ENCODE data around the gene TMEM132C.
A peak's percentile ranks its signal among the peaks of the same experiment; 100 is the strongest.

Gene TMEM132C

GRCh38 chr12:128365032-128365431 is 98.1 kb downstream of the TMEM132C start:
- H3K4me3 ChIP-seq (ENCODE audit: control insufficient read depth in 1 of 7, extremely low read depth in 1 of 7, insufficient read depth in 4 of 7, low read depth in 2 of 7, low read length in 6 of 7) = no peak overlapping the region
- ChIA-PET POLR2A (no interaction called here), CTCF (no interaction called here)
- H3K9me3 ChIP-seq (ENCODE audit: control extremely low read depth in 1 of 5, control insufficient read depth in 4 of 5, insufficient read depth in 2 of 5, low read depth in 1 of 5, low read length in 4 of 5) = no peaks in the 10 kb centered on the region
- peaks cover 0 to 36% (median 18%) of the 10 kb centered on the region in 5 experiments for H3K27me3 ChIP-seq (replicated peaks in 2 of 5; ENCODE audit: control insufficient read depth in 4 of 5, insufficient read depth in 5 of 5, low read length in 4 of 5)
- H3K36me3 ChIP-seq (ENCODE audit: control insufficient read depth in 4 of 4, insufficient read depth in 4 of 4, low read length in 3 of 4) = no peaks in the 10 kb centered on the region
- WGBS (ENCODE audit: insufficient coverage) = 47% methylated on average over 4 of the region's 6 CpGs
- DNase-seq = no peak
- no peak overlapping the region for H3K27ac ChIP-seq (ENCODE audit: insufficient read depth in 1 of 2, low read depth in 1 of 2, low read length in 2 of 2, poor library complexity in 1 of 2, severe bottlenecking in 2 of 2)
- peaks cover 0 to 2% (median 0%) of the 10 kb centered on the region in 4 experiments for H3K4me1 ChIP-seq (ENCODE audit: control extremely low read depth in 1 of 4, control insufficient read depth in 4 of 4, insufficient read depth in 4 of 4, low read length in 3 of 4)

GRCh38 chr12:128365651-128366231 is 98.8 kb downstream of the TMEM132C start:
- peaks cover 0 to 2% (median 0%) of the 10 kb centered on the region in 4 experiments for H3K4me1 ChIP-seq (ENCODE audit: control extremely low read depth in 1 of 4, control insufficient read depth in 4 of 4, insufficient read depth in 4 of 4, low read length in 3 of 4)
- H3K4me3 ChIP-seq (ENCODE audit: control insufficient read depth in 1 of 7, extremely low read depth in 1 of 7, insufficient read depth in 4 of 7, low read depth in 2 of 7, low read length in 6 of 7) = peak overlapping the region in 1 of 7 experiments; percentile 15
- no peak overlapping the region for H3K27ac ChIP-seq (ENCODE audit: insufficient read depth in 1 of 2, low read depth in 1 of 2, low read length in 2 of 2, poor library complexity in 1 of 2, severe bottlenecking in 2 of 2)
- ChIA-PET POLR2A (no interaction called here), CTCF (no interaction called here)
- DNase-seq = no peak
- WGBS (ENCODE audit: insufficient coverage) = 3% methylated on average over 19 of the region's 26 CpGs
- no peaks in the 10 kb centered on the region for H3K9me3 ChIP-seq (ENCODE audit: control extremely low read depth in 1 of 5, control insufficient read depth in 4 of 5, insufficient read depth in 2 of 5, low read depth in 1 of 5, low read length in 4 of 5)
- H3K36me3 ChIP-seq (ENCODE audit: control insufficient read depth in 4 of 4, insufficient read depth in 4 of 4, low read length in 3 of 4) = no peaks in the 10 kb centered on the region
- peaks cover 0 to 36% (median 18%) of the 10 kb centered on the region in 5 experiments for H3K27me3 ChIP-seq (replicated peaks in 2 of 5; ENCODE audit: control insufficient read depth in 4 of 5, insufficient read depth in 5 of 5, low read length in 4 of 5)

GRCh38 chr12:128367961-128368360 is 101.0 kb downstream of the TMEM132C start:
- H3K4me3 ChIP-seq (ENCODE audit: control insufficient read depth in 1 of 7, extremely low read depth in 1 of 7, insufficient read depth in 4 of 7, low read depth in 2 of 7, low read length in 6 of 7) = no peak overlapping the region
- ChIA-PET POLR2A (no interaction called here), CTCF (no interaction called here)
- 96% methylated on average over 7 of the region's 7 CpGs for WGBS (ENCODE audit: insufficient coverage)
- DNase-seq = no peak
- peaks cover 0 to 36% (median 20%) of the 10 kb centered on the region in 5 experiments for H3K27me3 ChIP-seq (replicated peaks in 2 of 5; ENCODE audit: control insufficient read depth in 4 of 5, insufficient read depth in 5 of 5, low read length in 4 of 5)
- H3K4me1 ChIP-seq (ENCODE audit: control extremely low read depth in 1 of 4, control insufficient read depth in 4 of 4, insufficient read depth in 4 of 4, low read length in 3 of 4) = peaks cover 0 to 2% (median 0%) of the 10 kb centered on the region in 4 experiments
- no peaks in the 10 kb centered on the region for H3K9me3 ChIP-seq (ENCODE audit: control extremely low read depth in 1 of 5, control insufficient read depth in 4 of 5, insufficient read depth in 2 of 5, low read depth in 1 of 5, low read length in 4 of 5)
- H3K36me3 ChIP-seq (ENCODE audit: control insufficient read depth in 4 of 4, insufficient read depth in 4 of 4, low read length in 3 of 4) = no peaks in the 10 kb centered on the region
- H3K27ac ChIP-seq (ENCODE audit: insufficient read depth in 1 of 2, low read depth in 1 of 2, low read length in 2 of 2, poor library complexity in 1 of 2, severe bottlenecking in 2 of 2) = no peak overlapping the region

- peak overlapping the region in 1 of 7 experiments; percentile 0 for H3K4me3 ChIP-seq (ENCODE audit: control insufficient read depth in 1 of 7, extremely low read depth in 1 of 7, insufficient read depth in 4 of 7, low read depth in 2 of 7, low read length in 6 of 7)
- POLR2A ChIA-PET = no interaction called here
- 21% methylated on average over 11 of the region's 12 CpGs for WGBS (ENCODE audit: insufficient coverage)
Measured at GRCh38 chr12:128381541-128381940, 114.6 kb downstream of the TMEM132C start.

DNA sequence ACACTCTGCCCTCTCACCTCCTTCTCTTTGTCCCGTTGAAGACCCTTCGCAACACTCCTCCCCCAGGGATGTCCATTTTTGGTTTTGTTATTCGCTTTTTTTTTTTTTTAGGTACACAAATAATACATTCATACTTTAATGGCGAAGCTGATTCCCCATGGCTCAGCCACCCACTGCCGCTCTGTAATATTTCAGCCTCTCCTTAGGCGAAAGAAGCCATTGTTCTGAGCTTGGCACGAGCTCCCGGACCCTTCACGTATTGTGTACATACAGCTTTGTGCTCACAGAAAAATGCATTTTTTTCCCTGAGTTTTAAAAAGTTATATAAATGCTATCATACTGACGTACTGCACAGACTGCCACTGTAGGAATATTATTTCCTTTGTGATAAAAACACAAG is 115.0 kb downstream of the TMEM132C start:
- no peak overlapping the region for H3K27ac ChIP-seq (ENCODE audit: insufficient read depth in 1 of 2, low read depth in 1 of 2, low read length in 2 of 2, poor library complexity in 1 of 2, severe bottlenecking in 2 of 2)
- H3K27me3 ChIP-seq (replicated peaks in 2 of 5; ENCODE audit: control insufficient read depth in 4 of 5, insufficient read depth in 5 of 5, low read length in 4 of 5) = peaks cover 0 to 28% (median 14%) of the 10 kb centered on the region in 5 experiments
- WGBS (ENCODE audit: insufficient coverage) = 44% methylated on average over 6 of the region's 10 CpGs
- no peaks in the 10 kb centered on the region for H3K36me3 ChIP-seq (ENCODE audit: control insufficient read depth in 4 of 4, insufficient read depth in 4 of 4, low read length in 3 of 4)
- DNase-seq = no peak
- ChIA-PET CTCF (no interaction called here), POLR2A (no interaction called here)
- no peaks in the 10 kb centered on the region for H3K4me1 ChIP-seq (ENCODE audit: control extremely low read depth in 1 of 4, control insufficient read depth in 4 of 4, insufficient read depth in 4 of 4, low read length in 3 of 4)
- no peaks in the 10 kb centered on the region for H3K9me3 ChIP-seq (ENCODE audit: control extremely low read depth in 1 of 5, control insufficient read depth in 4 of 5, insufficient read depth in 2 of 5, low read depth in 1 of 5, low read length in 4 of 5)
- peak overlapping the region in 1 of 7 experiments; percentile 0 for H3K4me3 ChIP-seq (ENCODE audit: control insufficient read depth in 1 of 7, extremely low read depth in 1 of 7, insufficient read depth in 4 of 7, low read depth in 2 of 7, low read length in 6 of 7)

More at GRCh38 chr12:128381541-128381940, 114.6 kb downstream of the TMEM132C start:
- no peaks in the 10 kb centered on the region for H3K36me3 ChIP-seq (ENCODE audit: control insufficient read depth in 4 of 4, insufficient read depth in 4 of 4, low read length in 3 of 4)
- H3K27me3 ChIP-seq (replicated peaks in 2 of 5; ENCODE audit: control insufficient read depth in 4 of 5, insufficient read depth in 5 of 5, low read length in 4 of 5) = peaks cover 0 to 28% (median 14%) of the 10 kb centered on the region in 5 experiments
- H3K4me1 ChIP-seq (ENCODE audit: control extremely low read depth in 1 of 4, control insufficient read depth in 4 of 4, insufficient read depth in 4 of 4, low read length in 3 of 4) = no peaks in the 10 kb centered on the region
- H3K9me3 ChIP-seq (ENCODE audit: control extremely low read depth in 1 of 5, control insufficient read depth in 4 of 5, insufficient read depth in 2 of 5, low read depth in 1 of 5, low read length in 4 of 5) = no peaks in the 10 kb centered on the region
- CTCF ChIA-PET = no interaction called here
- no peak overlapping the region for H3K27ac ChIP-seq (ENCODE audit: insufficient read depth in 1 of 2, low read depth in 1 of 2, low read length in 2 of 2, poor library complexity in 1 of 2, severe bottlenecking in 2 of 2)
- DNase-seq = no peak

DNA sequence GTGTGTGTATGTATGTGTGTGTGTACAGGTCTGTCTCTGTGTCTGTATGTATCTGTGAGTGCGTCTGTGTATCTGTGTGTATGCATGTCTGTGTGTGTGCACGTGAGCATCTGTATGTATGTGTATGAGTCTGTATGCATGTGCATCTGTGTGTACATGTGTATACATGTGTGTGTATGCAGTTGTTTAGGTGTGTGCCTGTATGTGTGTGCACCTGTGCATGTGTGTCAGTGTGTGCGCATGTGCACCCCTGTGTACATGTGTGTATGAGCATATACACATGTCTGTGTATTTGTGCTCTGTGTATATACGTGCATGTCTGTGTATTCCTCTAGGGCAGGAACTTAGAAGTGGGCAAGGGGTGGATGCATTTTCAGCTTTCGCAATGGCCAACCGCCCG is 116.0 kb downstream of the TMEM132C start:
- Histone ChIP-seq H3K9me3 (ENCODE audit: control extremely low read depth in 1 of 5, control insufficient read depth in 4 of 5, insufficient read depth in 2 of 5, low read depth in 1 of 5, low read length in 4 of 5) (no peaks in the 10 kb centered on the region), H3K36me3 (ENCODE audit: control insufficient read depth in 4 of 4, insufficient read depth in 4 of 4, low read length in 3 of 4) (no peaks in the 10 kb centered on the region), H3K4me1 (ENCODE audit: control extremely low read depth in 1 of 4, control insufficient read depth in 4 of 4, insufficient read depth in 4 of 4, low read length in 3 of 4) (no peaks in the 10 kb centered on the region), H3K27me3 (replicated peaks in 2 of 5; ENCODE audit: control insufficient read depth in 4 of 5, insufficient read depth in 5 of 5, low read length in 4 of 5) (peaks cover 0 to 28% (median 14%) of the 10 kb centered on the region in 5 experiments), H3K4me3 (ENCODE audit: control insufficient read depth in 1 of 7, extremely low read depth in 1 of 7, insufficient read depth in 4 of 7, low read depth in 2 of 7, low read length in 6 of 7) (no peak overlapping the region), H3K27ac (ENCODE audit: insufficient read depth in 1 of 2, low read depth in 1 of 2, low read length in 2 of 2, poor library complexity in 1 of 2, severe bottlenecking in 2 of 2) (no peak overlapping the region)
- ChIA-PET CTCF (no interaction called here), POLR2A (no interaction called here)
- DNase-seq = no peak
- 83% methylated on average over 7 of the region's 7 CpGs for WGBS (ENCODE audit: insufficient coverage)

GRCh38 chr12:128383357-128383937 is 116.5 kb downstream of the TMEM132C start:
- Histone ChIP-seq H3K27ac (ENCODE audit: insufficient read depth in 1 of 2, low read depth in 1 of 2, low read length in 2 of 2, poor library complexity in 1 of 2, severe bottlenecking in 2 of 2) (no peak overlapping the region), H3K36me3 (ENCODE audit: control insufficient read depth in 4 of 4, insufficient read depth in 4 of 4, low read length in 3 of 4) (no peaks in the 10 kb centered on the region), H3K4me1 (ENCODE audit: control extremely low read depth in 1 of 4, control insufficient read depth in 4 of 4, insufficient read depth in 4 of 4, low read length in 3 of 4) (no peaks in the 10 kb centered on the region), H3K4me3 (ENCODE audit: control insufficient read depth in 1 of 7, extremely low read depth in 1 of 7, insufficient read depth in 4 of 7, low read depth in 2 of 7, low read length in 6 of 7) (no peak overlapping the region), H3K9me3 (ENCODE audit: control extremely low read depth in 1 of 5, control insufficient read depth in 4 of 5, insufficient read depth in 2 of 5, low read depth in 1 of 5, low read length in 4 of 5) (no peaks in the 10 kb centered on the region), H3K27me3 (replicated peaks in 2 of 5; ENCODE audit: control insufficient read depth in 4 of 5, insufficient read depth in 5 of 5, low read length in 4 of 5) (peaks cover 0 to 30% (median 14%) of the 10 kb centered on the region in 5 experiments)
- DNase-seq = no peak
- POLR2A ChIA-PET = no interaction called here
- CTCF ChIA-PET = no interaction called here
- WGBS (ENCODE audit: insufficient coverage) = 34% methylated on average over 14 of the region's 18 CpGs
